K562 (cell line): Measurements from ENCODE around the gene LIX1L. TPM values are rescaled to one million over a fixed set of nuclear protein-coding genes. Genes with fewer than 3 reads are reported as not detected.

Experiments used
- ASH1L ChIP-seq: fragments of 450-650 bp; IDR thresholded peaks from 2 replicates; pipeline ENCODE4 v1.6.1; 2018; ENCODE audit warnings: borderline replicate concordance, mild to moderate bottlenecking, low read depth; ENCODE audit not compliant: partially characterized antibody
- ATF1 ChIP-seq, 2 experiments: fragments of 450-650 bp in 1 of 2; IDR thresholded peaks; 2 replicates each; pipeline ENCODE4 v1.6.1; 2016; ENCODE audit warnings: missing compliant biosample characterization in 1 of 2, missing genetic modification characterization in 1 of 2
- CHCHD3 ChIP-seq: fragments of 250-450 bp; sonication (Bioruptor Pico); IDR thresholded peaks from 2 replicates; pipeline ENCODE4 v2.1.2; 2022; ENCODE audit warnings: mild to moderate bottlenecking
- CREBBP ChIP-seq: IDR thresholded peaks from one replicate; pipeline ENCODE4 v1.6.1; 2012; ENCODE audit warnings: low read depth, mild to moderate bottlenecking, control low read depth, inconsistent platforms, low read length
- HCFC1 ChIP-seq: IDR thresholded peaks from 2 replicates; pipeline ENCODE4 v1.6.1; 2012; ENCODE audit warnings: low read depth, low read length, improper control_type of control experiment
- ILF3 ChIP-seq: fragments of 450-650 bp; IDR thresholded peaks from 2 replicates; pipeline ENCODE4 v1.6.1; 2018; ENCODE audit warnings: antibody characterized with exemption, mild to moderate bottlenecking, moderate library complexity, borderline replicate concordance
- JUNB ChIP-seq: fragments of 450-650 bp; formaldehyde crosslinking; conservative IDR thresholded peaks from 2 replicates; pipeline ENCODE4 v1.4.0; 2020; ENCODE audit warnings: mild to moderate bottlenecking
- KDM1A ChIP-seq, 2 experiments: fragments of 450-650 bp; IDR thresholded peaks; 2 replicates each; pipeline ENCODE4 v1.6.1; 2016; ENCODE audit warnings: mild to moderate bottlenecking in 2 of 2
- LCOR ChIP-seq: sonication (generic); formaldehyde crosslinking; IDR thresholded peaks from 2 replicates; pipeline ENCODE4 v1.8.0; 2022; ENCODE audit warnings: mild to moderate bottlenecking, missing genetic modification reagents
- NCOA4 ChIP-seq: fragments of 450-650 bp; IDR thresholded peaks from 2 replicates; pipeline ENCODE4 v1.6.1; 2018; ENCODE audit warnings: mild to moderate bottlenecking; ENCODE audit not compliant: partially characterized antibody
- NFYB ChIP-seq: IDR thresholded peaks from 2 replicates; pipeline ENCODE4 v1.6.1; 2011; ENCODE audit warnings: mild to moderate bottlenecking, moderate library complexity; ENCODE audit not compliant: insufficient read length; ENCODE audit errors: extremely low read depth
- NRF1 ChIP-seq, 2 experiments: fragments of 450-650 bp; IDR thresholded peaks in 1 of 2; conservative IDR thresholded peaks in 1 of 2; 2 replicates each; pipeline ENCODE4 v1.6.1; 2014; ENCODE audit warnings: mild to moderate bottlenecking in 2 of 2
- POU5F1 ChIP-seq: fragments of 150-350 bp; IDR thresholded peaks from 2 replicates; pipeline ENCODE4 v1.6.1; 2014; ENCODE audit warnings: borderline replicate concordance, low read length, low read depth, mild to moderate bottlenecking; ENCODE audit not compliant: partially characterized antibody
- SMAD2 ChIP-seq: fragments of 150-350 bp; IDR thresholded peaks from 2 replicates; pipeline ENCODE4 v1.6.1; 2014; ENCODE audit warnings: low read depth, mild to moderate bottlenecking, low read length
- TAF7 ChIP-seq: fragments of 450-650 bp; IDR thresholded peaks from 2 replicates; pipeline ENCODE4 v1.6.1; 2016; ENCODE audit warnings: missing genetic modification characterization, missing compliant biosample characterization
- TCF7L2 ChIP-seq: fragments of 150-350 bp; IDR thresholded peaks from 2 replicates; pipeline ENCODE4 v1.6.1; 2016; ENCODE audit warnings: low read depth, mild to moderate bottlenecking, low read length, moderate library complexity
- THRB ChIP-seq: fragments of 450-650 bp; formaldehyde crosslinking; conservative IDR thresholded peaks from 2 replicates; pipeline ENCODE4 v1.4.0; 2022; ENCODE audit warnings: mild to moderate bottlenecking, missing genetic modification characterization
- ZC3H8 ChIP-seq: fragments of 450-650 bp; IDR thresholded peaks from 2 replicates; pipeline ENCODE4 v1.6.1; 2017
- ZNF197 ChIP-seq: fragments of 200-800 bp; sonication (Bioruptor generic); IDR thresholded peaks from 2 replicates; pipeline ENCODE4 v1.6.1; 2016; ENCODE audit warnings: low read depth, missing genetic modification characterization, missing compliant biosample characterization
- ZNF217 ChIP-seq: sonication (generic); formaldehyde crosslinking; IDR thresholded peaks from 2 replicates; pipeline ENCODE4 v1.8.0; 2022; ENCODE audit warnings: mild to moderate bottlenecking, missing genetic modification reagents
- ZNF75A ChIP-seq: fragments of 450-650 bp; formaldehyde crosslinking; IDR thresholded peaks from 2 replicates; pipeline ENCODE4 v1.4.0; 2020; ENCODE audit warnings: mild to moderate bottlenecking
- polyA plus RNA-seq, 8 experiments: library from polyadenylated mRNA; depleted of rRNA in 4 of 8; stranded (reverse) in 5 of 8; unstranded in 3 of 8; fragments of >200 nt; fragmentation: Nextera tagmentation in 2 of 8; fragmentation: Illumina TruSeq in 1 of 8; extraction: Ambion mirVana in 2 of 8; extraction: Trizol in 1 of 8; gene quantifications; 2 replicates each; pipeline versions ENCODE4 v1.2.1 to v1.2.3, GENCODE V29; 2011 to 2014; ENCODE audit warnings: inconsistent platforms in 1 of 8, missing spikeins in 1 of 8
- total RNA-seq, 7 experiments: library from RNA; depleted of rRNA in 6 of 7; stranded (reverse); fragments of >200 nt in 6 of 7; fragmentation: Illumina TruSeq in 2 of 7; extraction: Trizol in 2 of 7; gene quantifications; 2 replicates each; pipeline versions ENCODE4 v1.2.1 to v1.2.3, GENCODE V29; 2011 to 2021; ENCODE audit warnings: low replicate concordance in 1 of 7
- TF ChIP-seq, protein P1 (sequence below): IDR thresholded peaks from 2 replicates; pipeline ENCODE4 v1.6.1; 2014; ENCODE audit warnings: antibody characterized with exemption
- TF ChIP-seq, protein P2 (sequence below), 2 experiments: IDR thresholded peaks; 2 replicates each; pipeline ENCODE4 v1.6.1; 2011; ENCODE audit warnings: borderline replicate concordance in 1 of 2, control low read depth in 1 of 2, low read depth in 1 of 2, low read length in 1 of 2, mild to moderate bottlenecking in 1 of 2, mixed read lengths in 1 of 2, moderate library complexity in 1 of 2; ENCODE audit not compliant: insufficient read depth in 1 of 2, insufficient read length in 1 of 2, poor library complexity in 1 of 2, severe bottlenecking in 1 of 2; ENCODE audit errors: extremely low read depth in 1 of 2
- TF ChIP-seq, protein P3 (sequence below): fragments of 450-650 bp; formaldehyde crosslinking; IDR thresholded peaks from 2 replicates; pipeline ENCODE4 v1.4.0; 2020; ENCODE audit warnings: mild to moderate bottlenecking, moderate library complexity

Gene LIX1L
- total and polyA plus RNA-seq, 9 of the 15 experiments (the other 6 are each of a cell fraction or from before 2014, with no cell fraction given) = 4.6 to 26.5 (median 12.5) TPM

- TF ChIP-seq ILF3 = peak; percentile 95; the same call in 1 of the 2 replicates
- TF ChIP-seq ZNF197 = peak; percentile 79
- peak; percentile 92 for TF ChIP-seq ASH1L
- no peak for TF ChIP-seq KDM1A (IDR thresholded peaks at IDR 0.05)
- TF ChIP-seq POU5F1 = peak; percentile 29
- TF ChIP-seq, protein P1, sequence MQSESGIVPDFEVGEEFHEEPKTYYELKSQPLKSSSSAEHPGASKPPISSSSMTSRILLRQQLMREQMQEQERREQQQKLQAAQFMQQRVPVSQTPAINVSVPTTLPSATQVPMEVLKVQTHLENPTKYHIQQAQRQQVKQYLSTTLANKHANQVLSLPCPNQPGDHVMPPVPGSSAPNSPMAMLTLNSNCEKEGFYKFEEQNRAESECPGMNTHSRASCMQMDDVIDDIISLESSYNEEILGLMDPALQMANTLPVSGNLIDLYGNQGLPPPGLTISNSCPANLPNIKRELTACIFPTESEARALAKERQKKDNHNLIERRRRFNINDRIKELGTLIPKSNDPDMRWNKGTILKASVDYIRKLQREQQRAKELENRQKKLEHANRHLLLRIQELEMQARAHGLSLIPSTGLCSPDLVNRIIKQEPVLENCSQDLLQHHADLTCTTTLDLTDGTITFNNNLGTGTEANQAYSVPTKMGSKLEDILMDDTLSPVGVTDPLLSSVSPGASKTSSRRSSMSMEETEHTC = no peak
- peak; percentile 74 for TF ChIP-seq TAF7
- no peak for TF ChIP-seq HCFC1
- no peak for TF ChIP-seq SMAD2
- TF ChIP-seq CREBBP = no peak
- no peak for TF ChIP-seq ZNF217 (CRISPR knock-in tag)
- peak; percentile 3; the same call in 1 of the 2 replicates for TF ChIP-seq CHCHD3 (CRISPR knock-in tag)
- no peak for TF ChIP-seq ATF1 (CRISPR knock-in tag; IDR thresholded peaks at IDR 0.05)
- peak; percentile 79 for TF ChIP-seq ATF1 (tag; IDR thresholded peaks at IDR 0.05)
- peak; percentile 98 for TF ChIP-seq NFYB
- TF ChIP-seq NCOA4 = no peak
- peak; percentile 90 to 92 for TF ChIP-seq NRF1 (conservative IDR thresholded peaks at IDR 0.05 in 1 of 2, IDR thresholded peaks at IDR 0.05 in 1 of 2)
- peak; percentile 86; the same call in 1 of the 2 replicates for TF ChIP-seq LCOR (CRISPR knock-in tag)
- 0 out of 2 replicates have a peak, but pooled peaks have one; percentile 37 for TF ChIP-seq THRB
- no peak for TF ChIP-seq ZC3H8
- TF ChIP-seq, protein P2, sequence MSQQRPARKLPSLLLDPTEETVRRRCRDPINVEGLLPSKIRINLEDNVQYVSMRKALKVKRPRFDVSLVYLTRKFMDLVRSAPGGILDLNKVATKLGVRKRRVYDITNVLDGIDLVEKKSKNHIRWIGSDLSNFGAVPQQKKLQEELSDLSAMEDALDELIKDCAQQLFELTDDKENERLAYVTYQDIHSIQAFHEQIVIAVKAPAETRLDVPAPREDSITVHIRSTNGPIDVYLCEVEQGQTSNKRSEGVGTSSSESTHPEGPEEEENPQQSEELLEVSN (IDR thresholded peaks at IDR 0.05; ENCODE audit: borderline replicate concordance in 1 of 2, extremely low read depth in 1 of 2, insufficient read depth in 1 of 2, insufficient read length in 1 of 2, low read depth in 1 of 2, low read length in 1 of 2, poor library complexity in 1 of 2, severe bottlenecking in 1 of 2) = peak; percentile 41 to 43
- TF ChIP-seq TCF7L2 = no peak
- TF ChIP-seq, protein P3, sequence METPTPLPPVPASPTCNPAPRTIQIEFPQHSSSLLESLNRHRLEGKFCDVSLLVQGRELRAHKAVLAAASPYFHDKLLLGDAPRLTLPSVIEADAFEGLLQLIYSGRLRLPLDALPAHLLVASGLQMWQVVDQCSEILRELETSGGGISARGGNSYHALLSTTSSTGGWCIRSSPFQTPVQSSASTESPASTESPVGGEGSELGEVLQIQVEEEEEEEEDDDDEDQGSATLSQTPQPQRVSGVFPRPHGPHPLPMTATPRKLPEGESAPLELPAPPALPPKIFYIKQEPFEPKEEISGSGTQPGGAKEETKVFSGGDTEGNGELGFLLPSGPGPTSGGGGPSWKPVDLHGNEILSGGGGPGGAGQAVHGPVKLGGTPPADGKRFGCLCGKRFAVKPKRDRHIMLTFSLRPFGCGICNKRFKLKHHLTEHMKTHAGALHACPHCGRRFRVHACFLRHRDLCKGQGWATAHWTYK (CRISPR knock-in tag) = no peak; the same call in 1 of the 2 replicates
- TF ChIP-seq JUNB (CRISPR knock-in tag) = no peak
- TF ChIP-seq ZNF75A (CRISPR knock-in tag) = 0 out of 2 replicates have a peak, but pooled peaks have one; percentile 49
These were observed 38.7 kb upstream of the LIX1L start, which contains the start of gene TXNIP (continued) for GRCh38 chr1:145996433-145997015.
